ENCODE data around the gene GNS. TPM values are rescaled to one million over a fixed set of nuclear protein-coding genes. Genes with fewer than 3 reads are reported as not detected.

The GNS gene
- total and polyA plus RNA-seq, 10 of the 15 experiments (the other 5 are each of a cell fraction or from before 2014, with no cell fraction given) = 4.1 to 33.8 (median 19.1) TPM

DNA sequence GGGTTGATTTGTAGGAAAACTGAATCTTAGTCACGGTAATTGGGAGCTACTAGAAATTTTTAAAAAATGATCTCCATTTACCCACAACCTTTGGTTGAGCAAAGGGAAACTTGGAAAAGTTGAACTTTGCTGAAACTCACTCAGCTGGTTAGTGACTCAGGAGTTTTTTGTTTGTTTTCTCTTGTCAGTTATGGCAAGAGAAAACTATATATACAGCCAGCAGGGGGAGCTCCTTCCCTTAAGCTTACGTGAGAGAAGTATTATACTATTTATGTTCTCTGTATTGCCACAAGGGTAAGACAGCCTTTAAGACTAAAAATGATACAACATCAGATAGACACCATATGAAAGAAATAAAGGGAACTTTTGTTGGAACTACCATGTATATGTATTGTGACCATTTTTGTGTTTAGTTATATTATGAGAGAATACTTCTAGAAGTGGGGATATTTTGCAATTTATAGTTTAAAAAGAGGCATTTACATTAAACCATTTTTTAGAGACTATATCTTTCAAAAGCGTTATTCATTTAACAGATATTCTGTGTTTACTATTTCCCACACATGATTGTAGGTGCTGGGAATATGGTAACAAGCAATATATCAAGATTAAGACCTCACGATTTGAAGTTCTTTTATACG, 37.1 kb upstream of the GNS start (continued):
- TF ChIP-seq TAF1 (IDR thresholded peaks at IDR 0.05; ENCODE audit: borderline replicate concordance, low read depth, low read length) = no peak
- peak; percentile 87 for TF ChIP-seq RAD21 (IDR thresholded peaks at IDR 0.05; ENCODE audit: insufficient read depth, low read depth, low read length)
- TF ChIP-seq, protein P1, sequence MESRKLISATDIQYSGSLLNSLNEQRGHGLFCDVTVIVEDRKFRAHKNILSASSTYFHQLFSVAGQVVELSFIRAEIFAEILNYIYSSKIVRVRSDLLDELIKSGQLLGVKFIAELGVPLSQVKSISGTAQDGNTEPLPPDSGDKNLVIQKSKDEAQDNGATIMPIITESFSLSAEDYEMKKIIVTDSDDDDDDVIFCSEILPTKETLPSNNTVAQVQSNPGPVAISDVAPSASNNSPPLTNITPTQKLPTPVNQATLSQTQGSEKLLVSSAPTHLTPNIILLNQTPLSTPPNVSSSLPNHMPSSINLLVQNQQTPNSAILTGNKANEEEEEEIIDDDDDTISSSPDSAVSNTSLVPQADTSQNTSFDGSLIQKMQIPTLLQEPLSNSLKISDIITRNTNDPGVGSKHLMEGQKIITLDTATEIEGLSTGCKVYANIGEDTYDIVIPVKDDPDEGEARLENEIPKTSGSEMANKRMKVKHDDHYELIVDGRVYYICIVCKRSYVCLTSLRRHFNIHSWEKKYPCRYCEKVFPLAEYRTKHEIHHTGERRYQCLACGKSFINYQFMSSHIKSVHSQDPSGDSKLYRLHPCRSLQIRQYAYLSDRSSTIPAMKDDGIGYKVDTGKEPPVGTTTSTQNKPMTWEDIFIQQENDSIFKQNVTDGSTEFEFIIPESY (IDR thresholded peaks at IDR 0.05) = no peak
- TF ChIP-seq, protein P2, sequence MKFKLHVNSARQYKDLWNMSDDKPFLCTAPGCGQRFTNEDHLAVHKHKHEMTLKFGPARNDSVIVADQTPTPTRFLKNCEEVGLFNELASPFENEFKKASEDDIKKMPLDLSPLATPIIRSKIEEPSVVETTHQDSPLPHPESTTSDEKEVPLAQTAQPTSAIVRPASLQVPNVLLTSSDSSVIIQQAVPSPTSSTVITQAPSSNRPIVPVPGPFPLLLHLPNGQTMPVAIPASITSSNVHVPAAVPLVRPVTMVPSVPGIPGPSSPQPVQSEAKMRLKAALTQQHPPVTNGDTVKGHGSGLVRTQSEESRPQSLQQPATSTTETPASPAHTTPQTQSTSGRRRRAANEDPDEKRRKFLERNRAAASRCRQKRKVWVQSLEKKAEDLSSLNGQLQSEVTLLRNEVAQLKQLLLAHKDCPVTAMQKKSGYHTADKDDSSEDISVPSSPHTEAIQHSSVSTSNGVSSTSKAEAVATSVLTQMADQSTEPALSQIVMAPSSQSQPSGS (IDR thresholded peaks at IDR 0.05; ENCODE audit: low read length) = 0 out of 2 replicates have a peak, but pooled peaks have one; percentile 22
- TF ChIP-seq, protein P3, sequence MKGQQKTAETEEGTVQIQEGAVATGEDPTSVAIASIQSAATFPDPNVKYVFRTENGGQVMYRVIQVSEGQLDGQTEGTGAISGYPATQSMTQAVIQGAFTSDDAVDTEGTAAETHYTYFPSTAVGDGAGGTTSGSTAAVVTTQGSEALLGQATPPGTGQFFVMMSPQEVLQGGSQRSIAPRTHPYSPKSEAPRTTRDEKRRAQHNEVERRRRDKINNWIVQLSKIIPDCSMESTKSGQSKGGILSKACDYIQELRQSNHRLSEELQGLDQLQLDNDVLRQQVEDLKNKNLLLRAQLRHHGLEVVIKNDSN (IDR thresholded peaks at IDR 0.05; ENCODE audit: borderline replicate concordance, extremely low read length, insufficient read depth, low read depth, low read length) = no peak
- no peak for TF ChIP-seq MEF2B (IDR thresholded peaks at IDR 0.05; ENCODE audit: partially characterized antibody, poor library complexity, severe bottlenecking)
- TF ChIP-seq CREB1 (IDR thresholded peaks at IDR 0.05; ENCODE audit: low read depth) = 0 out of 2 replicates have a peak, but pooled peaks have one; percentile 25
- TF ChIP-seq CBX5 (IDR thresholded peaks at IDR 0.05; ENCODE audit: low read depth) = no peak
- TF ChIP-seq YBX1 (IDR thresholded peaks at IDR 0.05) = no peak
- TF ChIP-seq HDAC2 (IDR thresholded peaks at IDR 0.05) = no peak
- TF ChIP-seq, protein P4, sequence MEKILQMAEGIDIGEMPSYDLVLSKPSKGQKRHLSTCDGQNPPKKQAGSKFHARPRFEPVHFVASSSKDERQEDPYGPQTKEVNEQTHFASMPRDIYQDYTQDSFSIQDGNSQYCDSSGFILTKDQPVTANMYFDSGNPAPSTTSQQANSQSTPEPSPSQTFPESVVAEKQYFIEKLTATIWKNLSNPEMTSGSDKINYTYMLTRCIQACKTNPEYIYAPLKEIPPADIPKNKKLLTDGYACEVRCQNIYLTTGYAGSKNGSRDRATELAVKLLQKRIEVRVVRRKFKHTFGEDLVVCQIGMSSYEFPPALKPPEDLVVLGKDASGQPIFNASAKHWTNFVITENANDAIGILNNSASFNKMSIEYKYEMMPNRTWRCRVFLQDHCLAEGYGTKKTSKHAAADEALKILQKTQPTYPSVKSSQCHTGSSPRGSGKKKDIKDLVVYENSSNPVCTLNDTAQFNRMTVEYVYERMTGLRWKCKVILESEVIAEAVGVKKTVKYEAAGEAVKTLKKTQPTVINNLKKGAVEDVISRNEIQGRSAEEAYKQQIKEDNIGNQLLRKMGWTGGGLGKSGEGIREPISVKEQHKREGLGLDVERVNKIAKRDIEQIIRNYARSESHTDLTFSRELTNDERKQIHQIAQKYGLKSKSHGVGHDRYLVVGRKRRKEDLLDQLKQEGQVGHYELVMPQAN (conservative IDR thresholded peaks at IDR 0.05) = no peak
- TF ChIP-seq, protein P5, sequence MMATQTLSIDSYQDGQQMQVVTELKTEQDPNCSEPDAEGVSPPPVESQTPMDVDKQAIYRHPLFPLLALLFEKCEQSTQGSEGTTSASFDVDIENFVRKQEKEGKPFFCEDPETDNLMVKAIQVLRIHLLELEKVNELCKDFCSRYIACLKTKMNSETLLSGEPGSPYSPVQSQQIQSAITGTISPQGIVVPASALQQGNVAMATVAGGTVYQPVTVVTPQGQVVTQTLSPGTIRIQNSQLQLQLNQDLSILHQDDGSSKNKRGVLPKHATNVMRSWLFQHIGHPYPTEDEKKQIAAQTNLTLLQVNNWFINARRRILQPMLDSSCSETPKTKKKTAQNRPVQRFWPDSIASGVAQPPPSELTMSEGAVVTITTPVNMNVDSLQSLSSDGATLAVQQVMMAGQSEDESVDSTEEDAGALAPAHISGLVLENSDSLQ (IDR thresholded peaks at IDR 0.05) = 0 out of 2 replicates have a peak, but pooled peaks have one; percentile 11
- TF ChIP-seq IRF4 (IDR thresholded peaks at IDR 0.05; ENCODE audit: low read depth, low read length) = no peak

Data from GM12878 (cell line).